Coronary artery (tissue), 2 donors: ENCODE results near the gene FBXO42.

ENCODE experiments used
- DNase-seq: peaks from one replicate; pipeline ENCODE4 v3.0.0-alpha.2; 2017; ENCODE audit warnings: low spot score
- H3K27ac ChIP-seq, 2 donors: fragments of 200-600 bp; sonication (generic); one replicate each; pipeline ENCODE4 v1.5.1; 2016 to 2019
- H3K4me3 ChIP-seq: fragments of 200-600 bp; sonication (generic); 2 replicates; pipeline ENCODE4 v1.5.1; 2016; ENCODE audit warnings: mild to moderate bottlenecking, moderate library complexity
- CTCF ChIP-seq: fragments of 200-600 bp; sonication (generic); IDR thresholded peaks from one replicate; pipeline ENCODE4 v1.5.1; 2019; ENCODE audit warnings: antibody characterized with exemption

FBXO42 gene

GRCh38 chr1:16294219-16295212, 57.8 kb downstream of the FBXO42 start:
- TF ChIP-seq CTCF = no peak
- no peak overlapping the region for H3K4me3 ChIP-seq
- no peak for DNase-seq
- H3K27ac ChIP-seq = peak overlapping the region; percentile 86

GRCh38 chr1:16293538-16293937, 58.7 kb downstream of the FBXO42 start:
- peak overlapping the region; percentile 86 for H3K27ac ChIP-seq
- DNase-seq = no peak
- H3K4me3 ChIP-seq = no peak overlapping the region
- TF ChIP-seq CTCF = no peak

- H3K4me3 ChIP-seq = no peak overlapping the region
- peak overlapping the region; percentile 86 for H3K27ac ChIP-seq
- no peak for DNase-seq
- no peak for TF ChIP-seq CTCF
Observed at GRCh38 chr1:16292739-16293138, 59.5 kb downstream of the FBXO42 start.

GRCh38 chr1:16289959-16290358, 62.3 kb downstream of the FBXO42 start:
- DNase-seq = no peak
- no peak for TF ChIP-seq CTCF
- no peak overlapping the region for H3K4me3 ChIP-seq
- H3K27ac ChIP-seq = peak overlapping the region in 1 of 2 donors; percentile 60

- H3K27ac ChIP-seq = no peak overlapping the region
- DNase-seq = no peak
- TF ChIP-seq CTCF = no peak
- no peak overlapping the region for H3K4me3 ChIP-seq
Observed at GRCh38 chr1:16286122-16286521, 66.2 kb downstream of the FBXO42 start.

- no peak for TF ChIP-seq CTCF
- H3K4me3 ChIP-seq = no peak overlapping the region
- no peak overlapping the region for H3K27ac ChIP-seq
- no peak for DNase-seq
Observed at GRCh38 chr1:16281765-16282164, 70.5 kb downstream of the FBXO42 start.

- TF ChIP-seq CTCF = no peak
- Histone ChIP-seq H3K27ac (no peak overlapping the region), H3K4me3 (no peak overlapping the region)
- no peak for DNase-seq
Observed at GRCh38 chr1:16279186-16279585, 73.1 kb downstream of the FBXO42 start.
